SU-DHL-6 (cell line): Measurements from ENCODE around the gene NUP153.

Experiments used
- EZH2phosphoT487 ChIP-seq: fragments of 200-600 bp; sonication (generic), shearing (Covaris generic); conservative IDR thresholded peaks from 2 replicates; pipeline ENCODE4 v1.6.1; 2018; ENCODE audit warnings: mild to moderate bottlenecking, antibody characterized with exemption, low read length, moderate library complexity, mixed read lengths
- TF ChIP-seq, protein P1 (sequence below): fragments of 200-600 bp; sonication (generic); IDR thresholded peaks from one replicate; pipeline ENCODE4 v1.5.1; 2017; ENCODE audit warnings: antibody characterized with exemption, mild to moderate bottlenecking, low read length, moderate library complexity; ENCODE audit not compliant: insufficient read depth, poor library complexity, severe bottlenecking

DNA sequence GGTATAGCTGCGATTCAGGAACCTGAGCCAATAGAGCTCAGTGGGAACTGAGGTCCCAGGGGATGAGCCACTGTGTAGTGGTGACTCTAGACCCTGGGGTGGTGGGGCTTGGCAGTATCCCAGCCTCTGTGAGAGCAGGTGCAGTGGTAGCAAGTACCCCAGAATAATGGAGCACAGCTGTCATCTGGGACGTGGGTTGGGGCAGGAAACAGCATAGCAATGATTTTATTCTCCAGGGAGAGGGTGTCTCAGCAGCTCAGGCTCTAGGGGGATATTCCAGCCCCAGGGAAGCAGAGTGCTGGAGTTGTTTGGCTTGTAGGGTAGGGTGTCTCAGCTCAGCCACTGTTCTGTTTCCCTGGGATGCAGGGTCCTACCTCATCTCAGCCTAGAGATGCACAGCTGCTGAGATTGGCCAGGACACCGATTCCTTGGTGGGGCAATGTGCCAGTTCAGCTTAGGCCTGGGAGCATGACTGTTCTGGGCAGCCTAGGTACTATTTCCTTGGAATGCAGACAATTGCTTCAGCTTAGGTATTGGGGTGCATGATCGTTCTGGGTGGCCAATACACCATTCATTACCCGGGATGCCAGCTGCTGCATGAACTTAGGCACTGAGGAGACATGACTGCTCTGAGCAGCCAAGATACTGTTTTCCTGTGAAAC, 34.0 kb upstream of the NUP153 start:
- TF ChIP-seq, protein P1, sequence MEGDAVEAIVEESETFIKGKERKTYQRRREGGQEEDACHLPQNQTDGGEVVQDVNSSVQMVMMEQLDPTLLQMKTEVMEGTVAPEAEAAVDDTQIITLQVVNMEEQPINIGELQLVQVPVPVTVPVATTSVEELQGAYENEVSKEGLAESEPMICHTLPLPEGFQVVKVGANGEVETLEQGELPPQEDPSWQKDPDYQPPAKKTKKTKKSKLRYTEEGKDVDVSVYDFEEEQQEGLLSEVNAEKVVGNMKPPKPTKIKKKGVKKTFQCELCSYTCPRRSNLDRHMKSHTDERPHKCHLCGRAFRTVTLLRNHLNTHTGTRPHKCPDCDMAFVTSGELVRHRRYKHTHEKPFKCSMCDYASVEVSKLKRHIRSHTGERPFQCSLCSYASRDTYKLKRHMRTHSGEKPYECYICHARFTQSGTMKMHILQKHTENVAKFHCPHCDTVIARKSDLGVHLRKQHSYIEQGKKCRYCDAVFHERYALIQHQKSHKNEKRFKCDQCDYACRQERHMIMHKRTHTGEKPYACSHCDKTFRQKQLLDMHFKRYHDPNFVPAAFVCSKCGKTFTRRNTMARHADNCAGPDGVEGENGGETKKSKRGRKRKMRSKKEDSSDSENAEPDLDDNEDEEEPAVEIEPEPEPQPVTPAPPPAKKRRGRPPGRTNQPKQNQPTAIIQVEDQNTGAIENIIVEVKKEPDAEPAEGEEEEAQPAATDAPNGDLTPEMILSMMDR = no peak
- TF ChIP-seq EZH2phosphoT487 = no peak
